ENCODE data around the gene CD34.

CD34 gene

GRCh38 chr1:207903053-207903452 lies 7.9 kb downstream of the CD34 start:
- TF ChIP-seq, protein P1, sequence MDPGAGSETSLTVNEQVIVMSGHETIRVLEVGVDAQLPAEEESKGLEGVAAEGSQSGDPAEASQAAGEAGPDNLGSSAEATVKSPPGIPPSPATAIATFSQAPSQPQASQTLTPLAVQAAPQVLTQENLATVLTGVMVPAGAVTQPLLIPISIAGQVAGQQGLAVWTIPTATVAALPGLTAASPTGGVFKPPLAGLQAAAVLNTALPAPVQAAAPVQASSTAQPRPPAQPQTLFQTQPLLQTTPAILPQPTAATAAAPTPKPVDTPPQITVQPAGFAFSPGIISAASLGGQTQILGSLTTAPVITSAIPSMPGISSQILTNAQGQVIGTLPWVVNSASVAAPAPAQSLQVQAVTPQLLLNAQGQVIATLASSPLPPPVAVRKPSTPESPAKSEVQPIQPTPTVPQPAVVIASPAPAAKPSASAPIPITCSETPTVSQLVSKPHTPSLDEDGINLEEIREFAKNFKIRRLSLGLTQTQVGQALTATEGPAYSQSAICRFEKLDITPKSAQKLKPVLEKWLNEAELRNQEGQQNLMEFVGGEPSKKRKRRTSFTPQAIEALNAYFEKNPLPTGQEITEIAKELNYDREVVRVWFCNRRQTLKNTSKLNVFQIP (CRISPR knock-in tag; IDR thresholded peaks at IDR 0.05; ENCODE audit: borderline replicate concordance, low read depth): no peak
- no peak for TF ChIP-seq CREB5 (CRISPR knock-in tag; IDR thresholded peaks at IDR 0.05; ENCODE audit: low read depth)
- no peak for TF ChIP-seq OSR1 (CRISPR knock-in tag; IDR thresholded peaks at IDR 0.05)
- no peak for ATAC-seq

GRCh38 chr1:207902566-207902965 lies 8.4 kb downstream of the CD34 start:
- TF ChIP-seq ZNF565 (CRISPR knock-in tag; conservative IDR thresholded peaks at IDR 0.05; ENCODE audit: low read depth): no peak
- TF ChIP-seq RARB (CRISPR knock-in tag; IDR thresholded peaks at IDR 0.05): no peak
- TF ChIP-seq TOX (CRISPR knock-in tag; IDR thresholded peaks at IDR 0.05; ENCODE audit: borderline replicate concordance): no peak
- no peak for TF ChIP-seq CSDC2 (CRISPR knock-in tag; IDR thresholded peaks at IDR 0.05)
- TF ChIP-seq CREB5 (CRISPR knock-in tag; IDR thresholded peaks at IDR 0.05; ENCODE audit: low read depth): no peak
- no peak for TF ChIP-seq ISL1 (CRISPR knock-in tag; IDR thresholded peaks at IDR 0.05)
- TF ChIP-seq, protein P2, sequence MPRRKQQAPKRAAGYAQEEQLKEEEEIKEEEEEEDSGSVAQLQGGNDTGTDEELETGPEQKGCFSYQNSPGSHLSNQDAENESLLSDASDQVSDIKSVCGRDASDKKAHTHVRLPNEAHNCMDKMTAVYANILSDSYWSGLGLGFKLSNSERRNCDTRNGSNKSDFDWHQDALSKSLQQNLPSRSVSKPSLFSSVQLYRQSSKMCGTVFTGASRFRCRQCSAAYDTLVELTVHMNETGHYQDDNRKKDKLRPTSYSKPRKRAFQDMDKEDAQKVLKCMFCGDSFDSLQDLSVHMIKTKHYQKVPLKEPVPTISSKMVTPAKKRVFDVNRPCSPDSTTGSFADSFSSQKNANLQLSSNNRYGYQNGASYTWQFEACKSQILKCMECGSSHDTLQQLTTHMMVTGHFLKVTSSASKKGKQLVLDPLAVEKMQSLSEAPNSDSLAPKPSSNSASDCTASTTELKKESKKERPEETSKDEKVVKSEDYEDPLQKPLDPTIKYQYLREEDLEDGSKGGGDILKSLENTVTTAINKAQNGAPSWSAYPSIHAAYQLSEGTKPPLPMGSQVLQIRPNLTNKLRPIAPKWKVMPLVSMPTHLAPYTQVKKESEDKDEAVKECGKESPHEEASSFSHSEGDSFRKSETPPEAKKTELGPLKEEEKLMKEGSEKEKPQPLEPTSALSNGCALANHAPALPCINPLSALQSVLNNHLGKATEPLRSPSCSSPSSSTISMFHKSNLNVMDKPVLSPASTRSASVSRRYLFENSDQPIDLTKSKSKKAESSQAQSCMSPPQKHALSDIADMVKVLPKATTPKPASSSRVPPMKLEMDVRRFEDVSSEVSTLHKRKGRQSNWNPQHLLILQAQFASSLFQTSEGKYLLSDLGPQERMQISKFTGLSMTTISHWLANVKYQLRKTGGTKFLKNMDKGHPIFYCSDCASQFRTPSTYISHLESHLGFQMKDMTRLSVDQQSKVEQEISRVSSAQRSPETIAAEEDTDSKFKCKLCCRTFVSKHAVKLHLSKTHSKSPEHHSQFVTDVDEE (CRISPR knock-in tag; IDR thresholded peaks at IDR 0.05): no peak
- TF ChIP-seq ESRRG (CRISPR knock-in tag; IDR thresholded peaks at IDR 0.05): no peak
- no peak for TF ChIP-seq SNAI2 (CRISPR knock-in tag; IDR thresholded peaks at IDR 0.05)
- no peak for TF ChIP-seq ZFP30 (CRISPR knock-in tag; IDR thresholded peaks at IDR 0.05)
- no peak for TF ChIP-seq ZNF8 (CRISPR knock-in tag; IDR thresholded peaks at IDR 0.05)
- no peak for ATAC-seq

- no peak for ATAC-seq
- no peak for TF ChIP-seq PATZ1 (CRISPR knock-in tag; IDR thresholded peaks at IDR 0.05; ENCODE audit: borderline replicate concordance)
- no peak for TF ChIP-seq SNAI2 (CRISPR knock-in tag; IDR thresholded peaks at IDR 0.05)
- TF ChIP-seq CSDC2 (CRISPR knock-in tag; IDR thresholded peaks at IDR 0.05): no peak
- TF ChIP-seq, protein P1 (CRISPR knock-in tag; IDR thresholded peaks at IDR 0.05; ENCODE audit: borderline replicate concordance, low read depth): no peak
- TF ChIP-seq RARB (CRISPR knock-in tag; IDR thresholded peaks at IDR 0.05): no peak
- no peak for TF ChIP-seq BACH2 (CRISPR knock-in tag; IDR thresholded peaks at IDR 0.05; ENCODE audit: borderline replicate concordance)
Observed at GRCh38 chr1:207901041-207901653, 9.8 kb downstream of the CD34 start.

GRCh38 chr1:207898836-207899235 lies 12.1 kb downstream of the CD34 start:
- TF ChIP-seq ZFP30 (CRISPR knock-in tag; IDR thresholded peaks at IDR 0.05): no peak
- no peak for TF ChIP-seq CREB5 (CRISPR knock-in tag; IDR thresholded peaks at IDR 0.05; ENCODE audit: low read depth)
- TF ChIP-seq PPARA (CRISPR knock-in tag; IDR thresholded peaks at IDR 0.05; ENCODE audit: borderline replicate concordance): no peak
- TF ChIP-seq SNAI2 (CRISPR knock-in tag; IDR thresholded peaks at IDR 0.05): no peak
- TF ChIP-seq ZNF8 (CRISPR knock-in tag; IDR thresholded peaks at IDR 0.05): no peak
- TF ChIP-seq ZFP3 (CRISPR knock-in tag; IDR thresholded peaks at IDR 0.05): no peak
- TF ChIP-seq ZC3H10 (CRISPR knock-in tag; IDR thresholded peaks at IDR 0.05): no peak
- ATAC-seq: no peak

Measured in SK-N-SH treated with all-trans-retinoic acid at 6 μM for 48 hours (cell line).